Inflammatory macrophage treated with lipopolysaccharide for 4 hours (primary cell): ENCODE results near the gene POSTN.
"Not testable (repeated sequence)": the region's sequence is repeated elsewhere in the genome, so short reads cannot be mapped to it uniquely, and the experiment has no call there.

Source experiments
- DNase-seq: peaks from one replicate; pipeline ENCODE4 v3.0.0-alpha.2; 2020

The POSTN gene

GRCh38 chr13:37594550-37594949, 4.0 kb downstream of the POSTN start:
- DNase-seq: no peak

- not testable (repeated sequence) for DNase-seq
These were observed 9.2 kb downstream of the POSTN start for GRCh38 chr13:37589381-37589780.

GRCh38 chr13:37587236-37587635, 11.3 kb downstream of the POSTN start:
- no peak for DNase-seq

- no peak for DNase-seq
These were observed 12.4 kb downstream of the POSTN start for GRCh38 chr13:37586164-37586563.

GRCh38 chr13:37585541-37585940, 13.0 kb downstream of the POSTN start:
- DNase-seq: no peak

DNA sequence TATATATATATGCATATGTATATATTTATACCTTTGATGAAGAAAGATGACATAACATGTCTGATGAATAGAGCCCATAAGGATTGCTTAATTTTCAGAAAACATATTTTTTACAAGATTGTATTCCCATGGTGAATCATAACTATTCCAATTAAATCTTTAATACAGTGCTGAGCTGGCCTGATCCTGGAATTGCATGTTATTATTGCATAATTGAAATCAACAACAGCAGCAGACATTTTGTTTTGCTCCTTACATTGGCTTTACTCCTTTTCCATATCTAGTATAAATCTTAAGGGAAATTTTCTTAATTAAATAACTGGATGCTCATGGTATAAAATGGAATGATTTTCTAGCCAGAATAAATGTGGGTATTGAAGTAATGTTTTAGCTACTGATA, 22.0 kb downstream of the POSTN start:
- DNase-seq: no peak

- no peak for DNase-seq
These were observed 33.1 kb downstream of the POSTN start for GRCh38 chr13:37565425-37565824.

- no peak for DNase-seq
These were observed 37.5 kb downstream of the POSTN start for GRCh38 chr13:37561031-37561430.

GRCh38 chr13:37560526-37560925, 38.0 kb downstream of the POSTN start:
- DNase-seq: no peak

- DNase-seq: not testable (repeated sequence)
These were observed 39.8 kb downstream of the POSTN start for GRCh38 chr13:37558766-37559165.

GRCh38 chr13:37546087-37546486, 52.5 kb downstream of the POSTN start:
- no peak for DNase-seq

DNA sequence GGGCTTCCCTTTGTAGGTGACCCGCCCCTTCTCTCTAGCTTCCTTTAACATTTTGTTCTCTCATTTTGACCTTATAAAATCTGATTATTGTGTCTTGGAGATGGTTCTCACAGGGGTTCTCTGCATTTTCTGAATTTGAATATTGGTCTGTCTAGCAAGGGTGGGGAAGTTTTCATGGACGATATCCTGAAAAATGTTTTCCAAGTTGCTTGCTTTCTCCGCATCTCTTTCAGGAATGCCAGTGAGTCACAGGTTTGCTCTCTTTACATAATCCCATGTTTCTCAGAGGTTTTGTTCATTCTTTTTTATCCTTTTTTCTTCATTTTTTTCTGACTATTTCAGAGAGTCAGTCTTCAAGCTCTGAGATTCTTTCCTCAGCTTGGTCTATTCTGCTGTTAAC, 53.6 kb downstream of the POSTN start:
- no peak for DNase-seq

DNA sequence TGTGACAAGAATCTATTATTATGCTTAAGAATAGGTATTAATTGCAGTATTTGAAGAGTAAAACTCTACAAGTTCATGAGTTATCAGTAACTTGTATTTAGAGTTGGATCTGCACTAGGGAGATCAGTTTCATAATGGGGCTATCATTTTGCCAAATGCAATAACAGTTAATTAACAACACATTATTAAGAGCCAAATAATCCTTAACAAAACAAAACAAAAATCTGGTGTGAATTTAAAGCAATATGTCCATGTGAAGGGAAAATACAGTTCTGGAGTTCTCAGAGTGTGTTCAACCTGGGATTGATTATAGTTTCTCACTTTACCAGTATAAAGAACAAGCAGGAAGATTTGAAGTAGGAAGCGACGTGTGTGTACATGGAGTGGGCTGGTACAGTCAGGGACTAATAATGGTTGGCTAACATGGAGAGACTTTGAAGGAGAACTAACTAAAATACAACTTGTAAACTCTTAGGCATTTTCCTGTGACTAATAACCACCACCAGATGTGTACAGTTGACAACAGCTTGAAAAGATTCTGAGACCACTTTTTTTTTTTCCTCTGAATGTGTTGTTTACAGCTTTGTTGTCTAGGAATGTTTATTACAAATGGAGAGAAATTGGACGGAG, 58.5 kb downstream of the POSTN start:
- no peak for DNase-seq

- DNase-seq: no peak
These were observed 59.4 kb downstream of the POSTN start for GRCh38 chr13:37539170-37539569.

DNA sequence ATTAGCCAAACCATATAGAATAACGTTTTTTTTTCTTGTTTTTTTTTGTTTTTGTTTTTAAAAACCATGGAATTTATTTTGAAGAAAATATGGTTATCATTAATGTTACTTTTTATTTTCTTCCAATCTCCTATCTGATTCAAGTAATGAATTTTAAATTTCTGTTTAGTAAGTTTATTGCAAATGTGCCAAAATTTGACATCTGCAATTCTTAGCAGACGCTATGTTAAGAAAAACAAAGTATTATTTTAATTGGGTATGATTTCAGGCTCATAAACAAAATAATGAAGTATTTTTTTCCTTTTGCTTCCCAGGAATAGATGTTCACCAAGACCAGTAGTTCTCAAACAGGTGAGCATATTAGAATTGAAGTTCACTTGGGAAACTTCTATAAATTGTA, 63.1 kb downstream of the POSTN start:
- DNase-seq: no peak

DNA sequence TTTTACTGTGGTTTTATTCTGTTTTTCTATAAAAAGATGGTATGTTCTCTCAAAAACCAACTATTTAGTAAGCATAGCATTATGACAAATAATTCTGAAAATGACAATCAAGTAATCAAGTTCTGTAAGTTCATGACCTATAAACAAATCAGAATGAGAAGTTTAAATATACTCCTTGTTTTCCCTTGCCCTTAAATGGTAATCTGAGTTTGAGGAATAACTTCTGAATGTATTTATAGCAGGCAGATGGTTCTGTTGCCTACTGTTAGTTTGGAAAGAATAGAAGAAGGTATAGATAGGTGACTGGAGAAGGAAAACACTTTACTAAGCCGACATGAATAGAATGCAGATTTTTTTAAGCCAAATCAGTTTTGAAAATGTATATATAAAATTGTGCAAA, 63.9 kb downstream of the POSTN start:
- DNase-seq: no peak

DNA sequence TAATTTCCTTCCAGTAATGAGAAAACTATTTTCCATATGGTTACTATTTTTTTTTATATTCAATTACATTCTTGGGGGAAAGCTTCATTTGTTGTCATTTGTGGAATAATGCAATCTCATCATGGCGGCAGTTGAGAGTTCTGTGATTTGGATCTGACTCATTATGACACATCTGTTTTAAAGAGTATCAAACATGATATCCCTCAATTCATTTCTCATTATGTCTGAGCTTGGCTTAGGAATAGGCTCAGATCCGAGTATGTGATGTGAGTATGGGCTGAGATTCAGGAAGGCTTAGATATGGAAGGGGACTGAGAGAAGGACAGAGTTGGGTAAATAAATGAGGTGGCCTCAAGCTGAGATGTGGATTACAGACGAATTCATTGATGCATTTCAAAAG, 64.4 kb downstream of the POSTN start:
- DNase-seq: no peak

- no peak for DNase-seq
These were observed 67.5 kb downstream of the POSTN start for GRCh38 chr13:37531049-37531448.

GRCh38 chr13:37529751-37530385, 68.7 kb downstream of the POSTN start:
- no peak for DNase-seq

GRCh38 chr13:37526710-37527473, 71.7 kb downstream of the POSTN start:
- DNase-seq: no peak

- DNase-seq: no peak
These were observed 83.3 kb downstream of the POSTN start for GRCh38 chr13:37515226-37515625.
